ENCODE measurements around the gene INAFM2.

INAFM2 gene

GRCh38 chr15:40303576-40303975 is 19.9 kb upstream of the INAFM2 start:
- H3K4me3 ChIP-seq (ENCODE audit: low read depth, low read length): no peak overlapping the region
- ChIA-PET POLR2A (no interaction called here), CTCF (interaction anchor here (0.9 to 24.3 kb wide), 7 partner anchors 9 to 118 kb away, joined by 3 to 500 read pairs (median 7); partner anchors contain the start of gene ANKRD63)
- DNase-seq (ENCODE audit: low read depth, low spot score): no peak
- TF ChIP-seq, protein P1, sequence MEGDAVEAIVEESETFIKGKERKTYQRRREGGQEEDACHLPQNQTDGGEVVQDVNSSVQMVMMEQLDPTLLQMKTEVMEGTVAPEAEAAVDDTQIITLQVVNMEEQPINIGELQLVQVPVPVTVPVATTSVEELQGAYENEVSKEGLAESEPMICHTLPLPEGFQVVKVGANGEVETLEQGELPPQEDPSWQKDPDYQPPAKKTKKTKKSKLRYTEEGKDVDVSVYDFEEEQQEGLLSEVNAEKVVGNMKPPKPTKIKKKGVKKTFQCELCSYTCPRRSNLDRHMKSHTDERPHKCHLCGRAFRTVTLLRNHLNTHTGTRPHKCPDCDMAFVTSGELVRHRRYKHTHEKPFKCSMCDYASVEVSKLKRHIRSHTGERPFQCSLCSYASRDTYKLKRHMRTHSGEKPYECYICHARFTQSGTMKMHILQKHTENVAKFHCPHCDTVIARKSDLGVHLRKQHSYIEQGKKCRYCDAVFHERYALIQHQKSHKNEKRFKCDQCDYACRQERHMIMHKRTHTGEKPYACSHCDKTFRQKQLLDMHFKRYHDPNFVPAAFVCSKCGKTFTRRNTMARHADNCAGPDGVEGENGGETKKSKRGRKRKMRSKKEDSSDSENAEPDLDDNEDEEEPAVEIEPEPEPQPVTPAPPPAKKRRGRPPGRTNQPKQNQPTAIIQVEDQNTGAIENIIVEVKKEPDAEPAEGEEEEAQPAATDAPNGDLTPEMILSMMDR (IDR thresholded peaks at IDR 0.05; ENCODE audit: insufficient read depth, low read length, missing control alignments): no peak

- POLR2A ChIA-PET: no interaction called here
- CTCF ChIA-PET: interaction anchor here (1.5 to 24.3 kb wide), 6 partner anchors 14 to 258 kb away, joined by 3 to 500 read pairs (median 216); partner anchors contain the start of genes ANKRD63, CCDC9B and INAFM2
- TF ChIP-seq, protein P1 (IDR thresholded peaks at IDR 0.05; ENCODE audit: insufficient read depth, low read length, missing control alignments): no peak
- DNase-seq (ENCODE audit: low read depth, low spot score): no peak
- H3K4me3 ChIP-seq (ENCODE audit: low read depth, low read length): no peak overlapping the region
Observed at GRCh38 chr15:40305281-40305680, 18.2 kb upstream of the INAFM2 start.

DNA sequence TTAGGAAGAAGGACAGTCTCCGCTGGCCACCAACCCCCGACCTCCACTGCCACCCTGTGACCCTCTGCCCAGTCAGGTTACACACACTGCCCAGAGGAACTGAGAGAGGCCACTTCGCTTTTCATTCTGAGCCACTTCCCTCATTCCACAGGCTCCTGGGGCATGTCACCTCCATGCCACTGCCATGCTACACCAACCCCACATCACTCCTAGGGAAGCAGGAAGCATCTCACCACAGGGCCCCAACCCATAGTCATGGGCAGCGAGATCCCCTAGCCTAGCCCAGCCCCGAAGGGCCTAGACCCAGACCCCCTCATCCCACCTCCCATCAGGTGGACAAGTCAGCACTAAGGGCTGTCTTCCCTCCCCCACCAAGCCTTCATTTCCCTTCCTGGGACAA is 17.1 kb upstream of the INAFM2 start:
- POLR2A ChIA-PET: no interaction called here
- TF ChIP-seq, protein P1 (IDR thresholded peaks at IDR 0.05; ENCODE audit: insufficient read depth, low read length, missing control alignments): no peak

GRCh38 chr15:40306908-40307307 is 16.6 kb upstream of the INAFM2 start:
- ChIA-PET CTCF (interaction anchor here (1.5 to 24.3 kb wide), 7 partner anchors 13 to 260 kb away, joined by 3 to 500 read pairs (median 146); partner anchors contain the start of genes ANKRD63, CCDC9B and INAFM2), POLR2A (no interaction called here)
- TF ChIP-seq, protein P1 (IDR thresholded peaks at IDR 0.05; ENCODE audit: insufficient read depth, low read length, missing control alignments): no peak
- H3K4me3 ChIP-seq (ENCODE audit: low read depth, low read length): no peak overlapping the region
- DNase-seq (ENCODE audit: low read depth, low spot score): no peak

More for the DNA sequence above, 17.1 kb upstream of the INAFM2 start:
- CTCF ChIA-PET: interaction anchor here (1.5 to 24.3 kb wide), 8 partner anchors 14 to 259 kb away, joined by 3 to 500 read pairs (median 90); partner anchors contain the start of genes ANKRD63, CCDC9B and INAFM2
- DNase-seq (ENCODE audit: low read depth, low spot score): no peak
- H3K4me3 ChIP-seq (ENCODE audit: low read depth, low read length): no peak overlapping the region

DNA sequence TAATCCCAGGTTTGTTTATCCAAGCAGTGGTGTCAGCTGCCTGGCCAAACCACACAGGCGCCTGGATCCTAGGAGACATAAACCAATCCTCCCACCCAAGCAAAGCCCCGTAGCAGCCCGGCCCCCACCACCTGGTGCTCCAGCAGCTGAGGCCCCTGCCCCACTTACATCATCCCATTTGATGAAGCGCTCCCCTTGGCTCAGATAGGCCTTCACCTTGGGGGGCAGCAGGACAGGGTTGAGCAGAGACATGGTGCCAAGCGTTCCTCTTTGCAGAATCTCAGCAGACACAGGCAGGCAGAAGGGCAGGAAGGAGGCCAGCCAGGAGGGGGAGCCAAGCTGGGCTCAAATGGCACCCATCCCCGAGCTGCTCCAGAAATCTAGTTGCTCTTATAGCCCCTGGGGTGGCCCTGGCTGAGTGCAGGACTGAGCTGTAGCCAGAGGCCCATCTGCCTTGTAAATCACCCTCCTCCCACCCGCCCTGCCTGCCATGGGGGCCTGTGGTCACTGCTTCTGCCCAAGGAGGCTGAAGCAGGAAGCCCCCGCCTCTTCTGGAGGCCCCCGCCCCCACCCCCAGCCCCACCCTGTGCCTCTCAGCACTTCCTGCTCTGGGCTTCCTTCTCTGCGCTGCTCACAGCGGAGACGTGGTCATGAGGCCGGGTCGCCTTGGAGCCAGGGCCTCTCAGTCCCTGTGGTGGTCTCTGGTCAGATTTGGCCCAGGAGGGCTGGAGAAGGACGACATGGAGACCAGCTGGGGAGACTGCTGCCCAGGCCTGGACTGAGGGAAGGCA is 15.9 kb upstream of the INAFM2 start, which contains the start of gene PLCB2:
PLCB2 (minus strand) TSS at position 515 of the 791 bp plus-strand sequence; CDS start at position 252, 263 bp downstream.
- POLR2A ChIA-PET: no interaction called here
- TF ChIP-seq, protein P1 (IDR thresholded peaks at IDR 0.05; ENCODE audit: insufficient read depth, low read length, missing control alignments): peak; percentile 52
- no peak for DNase-seq (ENCODE audit: low read depth, low spot score)
- no peak within 1 kb of the TSS for H3K4me3 ChIP-seq (ENCODE audit: low read depth, low read length)
- CTCF ChIA-PET: interaction anchor here (1.5 to 24.3 kb wide), 7 partner anchors 12 to 98 kb away, joined by 3 to 500 read pairs (median 146); partner anchors contain the start of genes ANKRD63, CCDC9B, INAFM2 and IVD

DNA sequence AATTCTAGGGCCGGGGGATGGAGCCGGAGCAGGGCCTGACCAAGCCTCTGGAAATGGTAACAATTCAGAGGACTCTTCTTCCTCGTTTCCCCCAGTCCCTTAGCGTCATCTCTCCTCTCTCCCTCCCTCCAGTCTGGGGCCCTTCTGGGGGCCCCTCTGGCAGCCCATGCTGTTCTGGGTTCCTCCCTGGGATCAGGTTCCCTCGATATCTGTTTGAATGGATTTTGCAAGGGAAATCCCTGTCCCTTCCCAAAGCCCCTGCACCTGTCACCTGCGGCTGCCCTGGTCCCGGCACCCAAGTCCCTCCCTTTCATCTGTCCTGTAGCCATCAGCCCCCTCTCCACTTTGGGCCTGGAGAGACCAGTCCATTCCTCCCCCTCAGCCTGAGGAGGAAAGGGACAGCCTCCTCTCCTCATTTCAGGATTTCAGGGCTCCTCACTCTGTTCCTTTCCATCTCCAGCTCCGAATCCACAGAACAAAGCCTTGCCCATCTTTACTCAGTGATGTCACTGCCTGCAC is 14.1 kb upstream of the INAFM2 start:
- POLR2A ChIA-PET: no interaction called here
- TF ChIP-seq, protein P1 (IDR thresholded peaks at IDR 0.05; ENCODE audit: insufficient read depth, low read length, missing control alignments): no peak
- DNase-seq (ENCODE audit: low read depth, low spot score): no peak
- H3K4me3 ChIP-seq (ENCODE audit: low read depth, low read length): no peak overlapping the region
- CTCF ChIA-PET: interaction anchor here (0.7 to 24.3 kb wide), 12 partner anchors 8 to 280 kb away, joined by 3 to 500 read pairs (median 16); partner anchors contain the start of genes ANKRD63, CCDC9B, INAFM2 and IVD
